Measurements from ENCODE around the gene FALEC.

DNA sequence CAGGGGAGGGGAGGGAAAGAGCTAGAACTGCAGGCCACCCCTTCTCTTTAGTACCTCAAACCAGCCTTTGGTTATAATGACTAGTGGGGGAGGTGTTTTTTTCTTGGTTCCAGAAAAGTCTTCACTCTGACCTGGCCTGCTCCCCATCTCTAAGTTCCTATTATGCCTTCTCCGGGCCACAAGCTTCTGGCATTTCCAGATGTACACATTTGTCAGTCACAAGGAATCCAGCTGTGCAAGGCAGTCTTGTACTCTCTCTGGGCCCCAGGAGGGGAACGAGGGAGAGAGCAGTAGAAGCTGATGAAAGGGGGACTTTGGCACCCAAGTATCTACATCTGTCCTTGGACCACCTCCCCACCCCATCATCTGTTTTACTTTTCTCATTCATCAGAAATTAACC lies 2.7 kb upstream of the FALEC start:
- TF ChIP-seq, protein P1, sequence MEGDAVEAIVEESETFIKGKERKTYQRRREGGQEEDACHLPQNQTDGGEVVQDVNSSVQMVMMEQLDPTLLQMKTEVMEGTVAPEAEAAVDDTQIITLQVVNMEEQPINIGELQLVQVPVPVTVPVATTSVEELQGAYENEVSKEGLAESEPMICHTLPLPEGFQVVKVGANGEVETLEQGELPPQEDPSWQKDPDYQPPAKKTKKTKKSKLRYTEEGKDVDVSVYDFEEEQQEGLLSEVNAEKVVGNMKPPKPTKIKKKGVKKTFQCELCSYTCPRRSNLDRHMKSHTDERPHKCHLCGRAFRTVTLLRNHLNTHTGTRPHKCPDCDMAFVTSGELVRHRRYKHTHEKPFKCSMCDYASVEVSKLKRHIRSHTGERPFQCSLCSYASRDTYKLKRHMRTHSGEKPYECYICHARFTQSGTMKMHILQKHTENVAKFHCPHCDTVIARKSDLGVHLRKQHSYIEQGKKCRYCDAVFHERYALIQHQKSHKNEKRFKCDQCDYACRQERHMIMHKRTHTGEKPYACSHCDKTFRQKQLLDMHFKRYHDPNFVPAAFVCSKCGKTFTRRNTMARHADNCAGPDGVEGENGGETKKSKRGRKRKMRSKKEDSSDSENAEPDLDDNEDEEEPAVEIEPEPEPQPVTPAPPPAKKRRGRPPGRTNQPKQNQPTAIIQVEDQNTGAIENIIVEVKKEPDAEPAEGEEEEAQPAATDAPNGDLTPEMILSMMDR (IDR thresholded peaks at IDR 0.05), result no peak
- TF ChIP-seq POLR2AphosphoS5 (IDR thresholded peaks at IDR 0.05; ENCODE audit: insufficient read depth in 1 of 2, low read depth in 1 of 2), result no peak

Measured in vagina (tissue), 2 donors.